ENCODE data around the gene HGS. TPM values are rescaled to one million over a fixed set of nuclear protein-coding genes. Genes with fewer than 3 reads are reported as not detected.
"Not testable (repeated sequence)": the region's sequence is repeated elsewhere in the genome, so short reads cannot be mapped to it uniquely, and the experiment has no call there.

Gene HGS
- total RNA-seq, 1 donor from 2014 or later: 134 TPM

GRCh38 chr17:81664051-81664470 is 19.8 kb upstream of the HGS start:
- peaks cover 29% of the 10 kb centered on the region for H3K4me1 Mint-ChIP-seq (ENCODE audit: low read depth)
- no peak for DNase-seq (ENCODE audit: low spot score)
- no peaks in the 10 kb centered on the region for H3K9me3 Mint-ChIP-seq
- intact Hi-C loops (cut with micrococcal nuclease): no loop called here
- no peaks in the 10 kb centered on the region for H3K27me3 Mint-ChIP-seq (ENCODE audit: low read depth)
- peaks cover 38% of the 10 kb centered on the region for H3K36me3 Mint-ChIP-seq (ENCODE audit: low read depth)
- H3K4me3 Mint-ChIP-seq (ENCODE audit: low read depth): peak overlapping the region; percentile 47
- H3K27ac Mint-ChIP-seq: peak overlapping the region; percentile 49

GRCh38 chr17:81665205-81666091 is 18.4 kb upstream of the HGS start:
- Mint-ChIP-seq H3K36me3 (ENCODE audit: low read depth) (peaks cover 49% of the 10 kb centered on the region), H3K4me3 (ENCODE audit: low read depth) (peak overlapping the region; percentile 94), H3K27me3 (ENCODE audit: low read depth) (no peaks in the 10 kb centered on the region), H3K4me1 (ENCODE audit: low read depth) (peaks cover 29% of the 10 kb centered on the region), H3K27ac (peak overlapping the region; percentile 95), H3K9me3 (no peaks in the 10 kb centered on the region)
- peak; percentile 33 for DNase-seq (ENCODE audit: low spot score)
- intact Hi-C loops (cut with micrococcal nuclease): loop anchor here (2.0 to 5.0 kb wide), 2 partner anchors 29 to 37 kb away; partner anchors contain the start of genes MRPL12, NPLOC4 and TSPAN10

GRCh38 chr17:81666092-81666341 is 17.8 kb upstream of the HGS start:
- Mint-ChIP-seq H3K36me3 (ENCODE audit: low read depth) (peaks cover 51% of the 10 kb centered on the region), H3K4me3 (ENCODE audit: low read depth) (peak overlapping the region; percentile 94), H3K4me1 (ENCODE audit: low read depth) (peaks cover 29% of the 10 kb centered on the region), H3K27me3 (ENCODE audit: low read depth) (no peaks in the 10 kb centered on the region), H3K9me3 (no peaks in the 10 kb centered on the region), H3K27ac (peak overlapping the region; percentile 95)
- intact Hi-C loops (cut with micrococcal nuclease): loop anchor here (2.0 to 5.0 kb wide), 2 partner anchors 29 to 36 kb away; partner anchors contain the start of genes MRPL12, NPLOC4 and TSPAN10
- no peak for DNase-seq (ENCODE audit: low spot score)

- peak within 1 kb of the TSS; percentile 95 for H3K27ac Mint-ChIP-seq
- H3K4me1 Mint-ChIP-seq (ENCODE audit: low read depth): peaks cover 29% of the 10 kb centered on the region
- peak; percentile 91 for DNase-seq (ENCODE audit: low spot score)
- no peaks in the 10 kb centered on the region for H3K27me3 Mint-ChIP-seq (ENCODE audit: low read depth)
- intact Hi-C loops (cut with micrococcal nuclease): loop anchor here (2.0 to 5.0 kb wide), 2 partner anchors 30 to 36 kb away; partner anchors contain the start of genes MRPL12, NPLOC4 and TSPAN10
- H3K4me3 Mint-ChIP-seq (ENCODE audit: low read depth): peak within 1 kb of the TSS; percentile 94
- H3K36me3 Mint-ChIP-seq (ENCODE audit: low read depth): peaks cover 57% of the 10 kb centered on the region
- no peaks in the 10 kb centered on the region for H3K9me3 Mint-ChIP-seq
Observed at GRCh38 chr17:81666342-81667191, 17.2 kb upstream of the HGS start, which contains the start of the genes CCDC137 and OXLD1. CCDC137 (plus strand) TSS chr17:81666737; CDS start chr17:81666767, 30 bp downstream. OXLD1 (minus strand) TSS chr17:81666605; CDS start chr17:81666577, 28 bp downstream.

GRCh38 chr17:81667754-81668153 is 16.1 kb upstream of the HGS start:
- no peak for DNase-seq (ENCODE audit: low spot score)
- Mint-ChIP-seq H3K4me1 (ENCODE audit: low read depth) (peaks cover 27% of the 10 kb centered on the region), H3K36me3 (ENCODE audit: low read depth) (peaks cover 67% of the 10 kb centered on the region), H3K27ac (peak overlapping the region; percentile 22), H3K4me3 (ENCODE audit: low read depth) (peak overlapping the region; percentile 94), H3K27me3 (ENCODE audit: low read depth) (no peaks in the 10 kb centered on the region), H3K9me3 (no peaks in the 10 kb centered on the region)
- intact Hi-C loops (cut with micrococcal nuclease): loop anchor here (2.0 to 5.0 kb wide), 2 partner anchors 31 to 35 kb away; partner anchors contain the start of genes MRPL12, NPLOC4 and TSPAN10

GRCh38 chr17:81672504-81672903 is 11.3 kb upstream of the HGS start:
- peaks cover 56% of the 10 kb centered on the region for H3K36me3 Mint-ChIP-seq (ENCODE audit: low read depth)
- DNase-seq (ENCODE audit: low spot score): no peak
- H3K4me3 Mint-ChIP-seq (ENCODE audit: low read depth): no peak overlapping the region
- H3K4me1 Mint-ChIP-seq (ENCODE audit: low read depth): peaks cover 14% of the 10 kb centered on the region
- no peaks in the 10 kb centered on the region for H3K9me3 Mint-ChIP-seq
- intact Hi-C loops (cut with micrococcal nuclease): no loop called here
- H3K27me3 Mint-ChIP-seq (ENCODE audit: low read depth): no peaks in the 10 kb centered on the region
- H3K27ac Mint-ChIP-seq: no peak overlapping the region

GRCh38 chr17:81672954-81673353 is 10.9 kb upstream of the HGS start:
- peaks cover 52% of the 10 kb centered on the region for H3K36me3 Mint-ChIP-seq (ENCODE audit: low read depth)
- H3K4me3 Mint-ChIP-seq (ENCODE audit: low read depth): no peak overlapping the region
- no peak for DNase-seq (ENCODE audit: low spot score)
- peaks cover 10% of the 10 kb centered on the region for H3K4me1 Mint-ChIP-seq (ENCODE audit: low read depth)
- no peaks in the 10 kb centered on the region for H3K9me3 Mint-ChIP-seq
- H3K27me3 Mint-ChIP-seq (ENCODE audit: low read depth): no peaks in the 10 kb centered on the region
- H3K27ac Mint-ChIP-seq: no peak overlapping the region
- intact Hi-C loops (cut with micrococcal nuclease): no loop called here

- no peak for DNase-seq (ENCODE audit: low spot score)
- intact Hi-C loops (cut with micrococcal nuclease): no loop called here
- H3K9me3 Mint-ChIP-seq: no peaks in the 10 kb centered on the region
- H3K27ac Mint-ChIP-seq: no peak overlapping the region
- H3K4me3 Mint-ChIP-seq (ENCODE audit: low read depth): no peak overlapping the region
- H3K36me3 Mint-ChIP-seq (ENCODE audit: low read depth): peaks cover 47% of the 10 kb centered on the region
- peaks cover 5% of the 10 kb centered on the region for H3K4me1 Mint-ChIP-seq (ENCODE audit: low read depth)
- no peaks in the 10 kb centered on the region for H3K27me3 Mint-ChIP-seq (ENCODE audit: low read depth)
Observed at GRCh38 chr17:81673561-81674258, 10.1 kb upstream of the HGS start.

- H3K36me3 Mint-ChIP-seq (ENCODE audit: low read depth): peaks cover 38% of the 10 kb centered on the region
- H3K4me3 Mint-ChIP-seq (ENCODE audit: low read depth); intact Hi-C loops (cut with micrococcal nuclease); H3K4me1 Mint-ChIP-seq (ENCODE audit: low read depth); H3K27ac Mint-ChIP-seq; DNase-seq (ENCODE audit: low spot score); H3K9me3 Mint-ChIP-seq; H3K27me3 Mint-ChIP-seq (ENCODE audit: low read depth): not testable (repeated sequence)
Observed at GRCh38 chr17:81675515-81676221, 8.1 kb upstream of the HGS start.

GRCh38 chr17:81676906-81677305 is 6.9 kb upstream of the HGS start:
- no peak overlapping the region for H3K4me3 Mint-ChIP-seq (ENCODE audit: low read depth)
- intact Hi-C loops (cut with micrococcal nuclease): no loop called here
- H3K4me1 Mint-ChIP-seq (ENCODE audit: low read depth): peaks cover 7% of the 10 kb centered on the region
- no peak overlapping the region for H3K27ac Mint-ChIP-seq
- no peaks in the 10 kb centered on the region for H3K9me3 Mint-ChIP-seq
- no peaks in the 10 kb centered on the region for H3K27me3 Mint-ChIP-seq (ENCODE audit: low read depth)
- peaks cover 32% of the 10 kb centered on the region for H3K36me3 Mint-ChIP-seq (ENCODE audit: low read depth)
- DNase-seq (ENCODE audit: low spot score): no peak

GRCh38 chr17:81680150-81680549 is 3.7 kb upstream of the HGS start:
- DNase-seq (ENCODE audit: low spot score): no peak
- intact Hi-C loops (cut with micrococcal nuclease): no loop called here

GRCh38 chr17:81681672-81682071 is 2.1 kb upstream of the HGS start:
- intact Hi-C loops (cut with micrococcal nuclease): no loop called here
- H3K27ac Mint-ChIP-seq: peak overlapping the region; percentile 4
- peaks cover 30% of the 10 kb centered on the region for H3K36me3 Mint-ChIP-seq (ENCODE audit: low read depth)
- DNase-seq (ENCODE audit: low spot score): no peak
- H3K4me3 Mint-ChIP-seq (ENCODE audit: low read depth): peak overlapping the region; percentile 8
- H3K4me1 Mint-ChIP-seq (ENCODE audit: low read depth): peaks cover 26% of the 10 kb centered on the region
- H3K9me3 Mint-ChIP-seq: no peaks in the 10 kb centered on the region
- no peaks in the 10 kb centered on the region for H3K27me3 Mint-ChIP-seq (ENCODE audit: low read depth)

More at GRCh38 chr17:81680150-81680549, 3.7 kb upstream of the HGS start:
- H3K4me1 Mint-ChIP-seq (ENCODE audit: low read depth): peaks cover 23% of the 10 kb centered on the region
- H3K9me3 Mint-ChIP-seq: no peaks in the 10 kb centered on the region
- H3K27ac Mint-ChIP-seq: no peak overlapping the region
- H3K4me3 Mint-ChIP-seq (ENCODE audit: low read depth): no peak overlapping the region
- H3K27me3 Mint-ChIP-seq (ENCODE audit: low read depth): no peaks in the 10 kb centered on the region
- peaks cover 25% of the 10 kb centered on the region for H3K36me3 Mint-ChIP-seq (ENCODE audit: low read depth)
